Stomach (tissue), 4 donors: ENCODE results near the gene NEK10.

ENCODE experiments used
- CTCF ChIP-seq, 7 experiments: fragments of 450-650 bp in 4 of 7; fragments of 200-600 bp in 3 of 7; sonication (generic) in 3 of 7; IDR thresholded peaks; one replicate each; pipeline ENCODE4 v1.5.1; 2016 to 2019; ENCODE audit warnings: antibody characterized with exemption in 7 of 7, control low read depth in 2 of 7, mild to moderate bottlenecking in 1 of 7
- EP300 ChIP-seq: sonication (generic); formaldehyde crosslinking; IDR thresholded peaks from one replicate; pipeline ENCODE4 v1.6.1; 2017; ENCODE audit warnings: antibody characterized with exemption
- POLR2A ChIP-seq, 4 donors: fragments of 450-650 bp; IDR thresholded peaks; one replicate each; pipeline ENCODE4 v1.6.1; 2016; ENCODE audit warnings: antibody characterized with exemption in 4 of 4, control low read depth in 2 of 4, mild to moderate bottlenecking in 1 of 4, moderate library complexity in 1 of 4
- POLR2AphosphoS5 ChIP-seq, 3 donors: sonication (generic); formaldehyde crosslinking; IDR thresholded peaks; one replicate each; pipeline ENCODE4 v1.6.1; 2016; ENCODE audit warnings: antibody characterized with exemption in 3 of 3

- TF ChIP-seq CTCF (IDR thresholded peaks at IDR 0.05) (no peak), POLR2A (IDR thresholded peaks at IDR 0.05) (no peak), EP300 (no peak), POLR2AphosphoS5 (IDR thresholded peaks at IDR 0.05) (no peak)
Measured at GRCh38 chr3:27138562-27138961, 230.6 kb downstream of the NEK10 start.
